Caco-2 (cell line): Measurements from ENCODE around the gene DHH. TPM values are rescaled to one million over a fixed set of nuclear protein-coding genes. Genes with fewer than 3 reads are reported as not detected.

Experiments
- BruUV-seq: library from RNA; stranded (reverse); fragments of 400-500 nt; replicated peaks from 2 replicates; lab custom pipeline; 2021; lab: Mats Ljungman, UMichigan
- CTCF ChIA-PET: fragments of 300-600 bp; sonication (Branson Sonifier 250); formaldehyde crosslinking; loops from one replicate; lab custom pipeline; 2022; ENCODE audit warnings: antibody characterized with exemption; lab: Charles Lee
- POLR2A ChIA-PET: fragments of 300-600 bp; sonication (Branson Sonifier 250); formaldehyde crosslinking; loops from one replicate; lab custom pipeline; 2022; ENCODE audit warnings: antibody characterized with exemption; lab: Charles Lee
- DNase-seq, 2 experiments: peaks; one replicate each; pipeline versions ENCODE4 v3.0.0 to v3.0.0-alpha.2; 2020 to 2022
- H3K27me3 ChIP-seq: replicated peaks from 2 replicates; pipeline ENCODE4 v1.6.0; 2011; ENCODE audit warnings: low read length; ENCODE audit not compliant: control insufficient read depth, insufficient read depth
- H3K36me3 ChIP-seq: 2 replicates; pipeline ENCODE4 v1.5.1; 2011; ENCODE audit warnings: low read length; ENCODE audit not compliant: control insufficient read depth, insufficient read depth
- H3K4me1 ChIP-seq: fragments of 250-450 bp; sonication (Bioruptor Pico); 2 replicates; pipeline ENCODE4 v1.5.1; 2020; ENCODE audit warnings: mild to moderate bottlenecking
- H3K4me3 ChIP-seq: 2 replicates; pipeline ENCODE4 v1.5.1; 2011; ENCODE audit warnings: low read depth, mild to moderate bottlenecking, control low read depth, low read length
- H3K9me3 ChIP-seq: fragments of 250-450 bp; sonication (Bioruptor Pico); 2 replicates; pipeline ENCODE4 v1.5.1; 2020; ENCODE audit warnings: mild to moderate bottlenecking, moderate library complexity
- H3K27ac Mint-ChIP-seq: one replicate; pipeline ENCODE4 v1.8.0; 2022; ENCODE audit warnings: mixed read lengths; ENCODE audit not compliant: unreplicated experiment
- H3K27me3 Mint-ChIP-seq: one replicate; pipeline ENCODE4 v1.8.0; 2022; ENCODE audit warnings: mixed read lengths; ENCODE audit not compliant: insufficient read depth, unreplicated experiment
- H3K36me3 Mint-ChIP-seq: one replicate; pipeline ENCODE4 v1.8.0; 2022; ENCODE audit warnings: mild to moderate bottlenecking, mixed read lengths; ENCODE audit not compliant: insufficient read depth, unreplicated experiment
- H3K4me1 Mint-ChIP-seq: one replicate; pipeline ENCODE4 v1.8.0; 2022; ENCODE audit warnings: low read depth, mixed read lengths; ENCODE audit not compliant: unreplicated experiment
- H3K4me3 Mint-ChIP-seq: one replicate; pipeline ENCODE4 v1.8.0; 2022; ENCODE audit warnings: mild to moderate bottlenecking, moderate library complexity, mixed read lengths; ENCODE audit not compliant: unreplicated experiment
- H3K9me3 Mint-ChIP-seq: one replicate; pipeline ENCODE4 v1.8.0; 2022; ENCODE audit warnings: mixed read lengths; ENCODE audit not compliant: unreplicated experiment
- intact Hi-C: fragments of 100-400 bp; cut with micrococcal nuclease; formaldehyde crosslinking; loops from one replicate; pipeline ENCODE4 v1.10.0; 2022; ENCODE audit not compliant: unreplicated experiment
- total RNA-seq: library from RNA; stranded (reverse); gene quantifications from 2 replicates; pipeline ENCODE4 v1.2.3, GENCODE V29; 2022
- TF ChIP-seq, protein P1 (sequence below), 2 experiments: fragments of 200-600 bp in 1 of 2; IDR thresholded peaks; 1 replicate in 1 of 2; 2 replicates in 1 of 2; pipeline versions ENCODE4 v1.5.1 to v1.8.0; 2011 to 2022; ENCODE audit warnings: antibody characterized with exemption in 1 of 2, control low read depth in 1 of 2, inconsistent platforms in 1 of 2, low read depth in 1 of 2, low read length in 1 of 2, mild to moderate bottlenecking in 1 of 2, moderate library complexity in 1 of 2; ENCODE audit not compliant: insufficient read depth in 1 of 2, severe bottlenecking in 1 of 2, unreplicated experiment in 1 of 2

Gene DHH
- total RNA-seq, 1 experiment from 2014 or later: 0.16 TPM

- ChIA-PET POLR2A (interaction anchor here (0.6 kb wide), 1 partner anchor 172 kb away, joined by 3 read pairs; no protein-coding TSS in a partner anchor), CTCF (interaction anchor here (0.6 to 4.9 kb wide), 10 partner anchors 7 to 150 kb away, joined by 3 to 40 read pairs (median 4); partner anchors contain the start of genes DDN, LMBR1L and RHEBL1)
- peaks cover 27% of the 10 kb centered on the region for H3K27me3 Mint-ChIP-seq
- no peak overlapping the region for H3K4me3 Mint-ChIP-seq
- H3K9me3 Mint-ChIP-seq: no peaks in the 10 kb centered on the region
- Histone ChIP-seq H3K4me3 (no peak overlapping the region), H3K27me3 (peaks cover 17% of the 10 kb centered on the region; the same call in 1 of the 2 replicates), H3K9me3 (no peaks in the 10 kb centered on the region), H3K36me3 (no peaks in the 10 kb centered on the region), H3K4me1 (peaks cover 11% of the 10 kb centered on the region)
- peaks cover 7% of the 10 kb centered on the region for H3K4me1 Mint-ChIP-seq
- DNase-seq: no peak
- peaks cover 19% of the 10 kb centered on the region for H3K36me3 Mint-ChIP-seq
- TF ChIP-seq, protein P1, sequence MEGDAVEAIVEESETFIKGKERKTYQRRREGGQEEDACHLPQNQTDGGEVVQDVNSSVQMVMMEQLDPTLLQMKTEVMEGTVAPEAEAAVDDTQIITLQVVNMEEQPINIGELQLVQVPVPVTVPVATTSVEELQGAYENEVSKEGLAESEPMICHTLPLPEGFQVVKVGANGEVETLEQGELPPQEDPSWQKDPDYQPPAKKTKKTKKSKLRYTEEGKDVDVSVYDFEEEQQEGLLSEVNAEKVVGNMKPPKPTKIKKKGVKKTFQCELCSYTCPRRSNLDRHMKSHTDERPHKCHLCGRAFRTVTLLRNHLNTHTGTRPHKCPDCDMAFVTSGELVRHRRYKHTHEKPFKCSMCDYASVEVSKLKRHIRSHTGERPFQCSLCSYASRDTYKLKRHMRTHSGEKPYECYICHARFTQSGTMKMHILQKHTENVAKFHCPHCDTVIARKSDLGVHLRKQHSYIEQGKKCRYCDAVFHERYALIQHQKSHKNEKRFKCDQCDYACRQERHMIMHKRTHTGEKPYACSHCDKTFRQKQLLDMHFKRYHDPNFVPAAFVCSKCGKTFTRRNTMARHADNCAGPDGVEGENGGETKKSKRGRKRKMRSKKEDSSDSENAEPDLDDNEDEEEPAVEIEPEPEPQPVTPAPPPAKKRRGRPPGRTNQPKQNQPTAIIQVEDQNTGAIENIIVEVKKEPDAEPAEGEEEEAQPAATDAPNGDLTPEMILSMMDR (IDR thresholded peaks at IDR 0.05; ENCODE audit: insufficient read depth in 1 of 2, low read depth in 1 of 2, low read length in 1 of 2, severe bottlenecking in 1 of 2, unreplicated experiment in 1 of 2): no peak
- intact Hi-C loops: loop anchor here (1.0 kb wide), 1 partner anchor 28 kb away; no protein-coding TSS in a partner anchor
- no TSS peak for BruUV-seq
- H3K27ac Mint-ChIP-seq: no peak overlapping the region
Measured at GRCh38 chr12:49092816-49093406, 1.7 kb downstream of the DHH start.

- no peaks in the 10 kb centered on the region for H3K9me3 ChIP-seq
- Mint-ChIP-seq H3K9me3 (no peaks in the 10 kb centered on the region), H3K4me1 (peaks cover 7% of the 10 kb centered on the region), H3K4me3 (no peak overlapping the region), H3K27ac (no peak overlapping the region), H3K27me3 (peaks cover 27% of the 10 kb centered on the region), H3K36me3 (peaks cover 24% of the 10 kb centered on the region)
- no TSS peak for BruUV-seq
- H3K4me1 ChIP-seq: peaks cover 11% of the 10 kb centered on the region
- H3K36me3 ChIP-seq: no peaks in the 10 kb centered on the region
- peak; percentile 63 to 68 for DNase-seq
- TF ChIP-seq, protein P1 (IDR thresholded peaks at IDR 0.05; ENCODE audit: insufficient read depth in 1 of 2, low read depth in 1 of 2, low read length in 1 of 2, severe bottlenecking in 1 of 2, unreplicated experiment in 1 of 2): peak; percentile 58 to 71
- POLR2A ChIA-PET: interaction anchor here (0.6 kb wide), 1 partner anchor 173 kb away, joined by 3 read pairs; no protein-coding TSS in a partner anchor
- CTCF ChIA-PET: interaction anchor here (0.6 to 4.9 kb wide), 9 partner anchors 8 to 95 kb away, joined by 3 to 40 read pairs (median 4); partner anchors contain the start of genes DDN, LMBR1L and RHEBL1
- no peak overlapping the region for H3K4me3 ChIP-seq
- intact Hi-C loops: loop anchor here (1.0 kb wide), 1 partner anchor 29 kb away; no protein-coding TSS in a partner anchor
- peaks cover 17% of the 10 kb centered on the region; the same call in 1 of the 2 replicates for H3K27me3 ChIP-seq
Measured at GRCh38 chr12:49092086-49092815, 2.4 kb downstream of the DHH start.

GRCh38 chr12:49091836-49092085 lies 2.8 kb downstream of the DHH start:
- intact Hi-C loops: loop anchor here (1.0 kb wide), 1 partner anchor 30 kb away; no protein-coding TSS in a partner anchor
- POLR2A ChIA-PET: no interaction called here
- TF ChIP-seq, protein P1 (IDR thresholded peaks at IDR 0.05; ENCODE audit: insufficient read depth in 1 of 2, low read depth in 1 of 2, low read length in 1 of 2, severe bottlenecking in 1 of 2, unreplicated experiment in 1 of 2): no peak
- Histone ChIP-seq H3K36me3 (no peaks in the 10 kb centered on the region), H3K4me3 (no peak overlapping the region), H3K4me1 (peaks cover 11% of the 10 kb centered on the region), H3K9me3 (no peaks in the 10 kb centered on the region), H3K27me3 (peaks cover 17% of the 10 kb centered on the region; the same call in 1 of the 2 replicates)
- Mint-ChIP-seq H3K4me3 (no peak overlapping the region), H3K9me3 (no peaks in the 10 kb centered on the region), H3K27me3 (peaks cover 27% of the 10 kb centered on the region), H3K27ac (no peak overlapping the region), H3K4me1 (peaks cover 7% of the 10 kb centered on the region), H3K36me3 (peaks cover 22% of the 10 kb centered on the region)
- no TSS peak for BruUV-seq
- CTCF ChIA-PET: interaction anchor here (1.0 to 4.9 kb wide), 7 partner anchors 8 to 95 kb away, joined by 3 to 40 read pairs (median 7); partner anchors contain the start of genes LMBR1L and RHEBL1
- no peak for DNase-seq
